Measurements from ENCODE around the gene PLEKHG4B.

PLEKHG4B gene

DNA sequence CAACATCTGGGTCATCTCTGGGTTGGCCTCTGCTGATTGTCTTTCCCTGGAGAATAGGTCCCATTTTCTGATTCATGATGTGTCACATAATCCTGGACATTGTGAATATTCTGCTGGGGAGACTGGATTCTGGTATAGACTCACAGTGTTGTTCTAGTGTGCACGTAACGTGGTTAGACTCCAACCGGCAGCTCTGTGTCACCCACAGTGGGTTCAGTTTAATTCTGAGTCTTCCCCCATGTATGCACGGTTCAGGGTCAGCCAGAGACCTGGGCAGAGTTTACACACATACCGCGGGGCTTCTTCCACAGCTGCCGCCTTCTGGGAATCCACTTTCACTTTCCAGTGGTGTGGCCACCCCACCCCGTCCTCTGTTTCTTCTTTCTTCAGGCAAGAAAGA lies 61.3 kb downstream of the PLEKHG4B start:
- H3K36me3 ChIP-seq (ENCODE audit: low read length), result no peaks in the 10 kb centered on the region
- H3K27ac ChIP-seq (ENCODE audit: low read depth, low read length), result no peak overlapping the region
- H3K4me2 ChIP-seq (ENCODE audit: low read depth, low read length, poor library complexity, severe bottlenecking), result no peak overlapping the region
- peaks cover 6% of the 10 kb centered on the region; the same call in 1 of the 2 replicates for H3K9me3 ChIP-seq (ENCODE audit: insufficient read depth, low read length)
- TF ChIP-seq, protein P1, sequence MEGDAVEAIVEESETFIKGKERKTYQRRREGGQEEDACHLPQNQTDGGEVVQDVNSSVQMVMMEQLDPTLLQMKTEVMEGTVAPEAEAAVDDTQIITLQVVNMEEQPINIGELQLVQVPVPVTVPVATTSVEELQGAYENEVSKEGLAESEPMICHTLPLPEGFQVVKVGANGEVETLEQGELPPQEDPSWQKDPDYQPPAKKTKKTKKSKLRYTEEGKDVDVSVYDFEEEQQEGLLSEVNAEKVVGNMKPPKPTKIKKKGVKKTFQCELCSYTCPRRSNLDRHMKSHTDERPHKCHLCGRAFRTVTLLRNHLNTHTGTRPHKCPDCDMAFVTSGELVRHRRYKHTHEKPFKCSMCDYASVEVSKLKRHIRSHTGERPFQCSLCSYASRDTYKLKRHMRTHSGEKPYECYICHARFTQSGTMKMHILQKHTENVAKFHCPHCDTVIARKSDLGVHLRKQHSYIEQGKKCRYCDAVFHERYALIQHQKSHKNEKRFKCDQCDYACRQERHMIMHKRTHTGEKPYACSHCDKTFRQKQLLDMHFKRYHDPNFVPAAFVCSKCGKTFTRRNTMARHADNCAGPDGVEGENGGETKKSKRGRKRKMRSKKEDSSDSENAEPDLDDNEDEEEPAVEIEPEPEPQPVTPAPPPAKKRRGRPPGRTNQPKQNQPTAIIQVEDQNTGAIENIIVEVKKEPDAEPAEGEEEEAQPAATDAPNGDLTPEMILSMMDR (IDR thresholded peaks at IDR 0.05; ENCODE audit: insufficient read depth, low read length, poor library complexity, severe bottlenecking), result no peak
- no peak for TF ChIP-seq EZH2phosphoT487 (conservative IDR thresholded peaks at IDR 0.05; ENCODE audit: low read length)
- no peaks in the 10 kb centered on the region for H4K20me1 ChIP-seq (ENCODE audit: low read depth, low read length)
- H3K9me2 ChIP-seq (replicated peaks; ENCODE audit: insufficient read depth, low read length), result no peaks in the 10 kb centered on the region
- no peaks in the 10 kb centered on the region for H3F3A ChIP-seq (ENCODE audit: insufficient read depth)
- H3K4me3 ChIP-seq (ENCODE audit: insufficient read depth, low read length, poor library complexity, severe bottlenecking), result no peak overlapping the region
- no peak overlapping the region for H3K9ac ChIP-seq (ENCODE audit: low read length)
- no peaks in the 10 kb centered on the region for H3K79me2 ChIP-seq (ENCODE audit: insufficient read depth, low read length)
- no peak overlapping the region for H2AFZ ChIP-seq (ENCODE audit: low read depth, low read length, severe bottlenecking)
- no peaks in the 10 kb centered on the region for H3K27me3 ChIP-seq (ENCODE audit: low read length)

DNA sequence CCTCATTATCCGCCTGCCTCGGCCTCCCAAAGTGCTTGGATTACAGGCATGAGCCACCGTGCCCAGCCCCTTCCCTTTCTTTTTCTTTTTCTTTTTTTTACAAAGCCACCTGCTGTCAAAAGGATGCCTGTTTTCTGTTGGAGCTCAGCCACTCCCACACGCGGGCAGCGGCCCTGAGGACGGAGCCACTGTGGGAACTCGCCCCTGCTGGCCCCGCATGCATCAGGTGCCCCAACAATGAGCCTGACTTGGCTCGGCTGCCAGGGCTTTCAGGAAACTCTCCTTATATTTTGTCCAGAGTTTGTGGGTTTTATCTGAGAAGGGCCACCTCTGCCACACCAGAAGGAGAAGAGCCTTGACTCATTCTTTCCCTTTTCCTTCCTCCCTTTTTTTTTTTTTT lies 62.3 kb downstream of the PLEKHG4B start:
- no peaks in the 10 kb centered on the region for H3K27me3 ChIP-seq (ENCODE audit: low read length)
- H3K9me2 ChIP-seq (replicated peaks; ENCODE audit: insufficient read depth, low read length), result no peaks in the 10 kb centered on the region
- H3K36me3 ChIP-seq (ENCODE audit: low read length), result no peaks in the 10 kb centered on the region
- H3K79me2 ChIP-seq (ENCODE audit: insufficient read depth, low read length), result no peaks in the 10 kb centered on the region
- H3K27ac ChIP-seq (ENCODE audit: low read depth, low read length), result no peak overlapping the region
- H3K9me3 ChIP-seq (ENCODE audit: insufficient read depth, low read length), result peaks cover 4% of the 10 kb centered on the region; the same call in 1 of the 2 replicates
- H3K4me3 ChIP-seq (ENCODE audit: insufficient read depth, low read length, poor library complexity, severe bottlenecking), result no peak overlapping the region
- H3K9ac ChIP-seq (ENCODE audit: low read length), result no peak overlapping the region
- TF ChIP-seq EZH2phosphoT487 (conservative IDR thresholded peaks at IDR 0.05; ENCODE audit: low read length), result no peak
- TF ChIP-seq, protein P1 (IDR thresholded peaks at IDR 0.05; ENCODE audit: insufficient read depth, low read length, poor library complexity, severe bottlenecking), result no peak
- no peak overlapping the region for H2AFZ ChIP-seq (ENCODE audit: low read depth, low read length, severe bottlenecking)
- H4K20me1 ChIP-seq (ENCODE audit: low read depth, low read length), result no peaks in the 10 kb centered on the region
- H3F3A ChIP-seq (ENCODE audit: insufficient read depth), result no peaks in the 10 kb centered on the region
- H3K4me2 ChIP-seq (ENCODE audit: low read depth, low read length, poor library complexity, severe bottlenecking), result no peak overlapping the region

DNA sequence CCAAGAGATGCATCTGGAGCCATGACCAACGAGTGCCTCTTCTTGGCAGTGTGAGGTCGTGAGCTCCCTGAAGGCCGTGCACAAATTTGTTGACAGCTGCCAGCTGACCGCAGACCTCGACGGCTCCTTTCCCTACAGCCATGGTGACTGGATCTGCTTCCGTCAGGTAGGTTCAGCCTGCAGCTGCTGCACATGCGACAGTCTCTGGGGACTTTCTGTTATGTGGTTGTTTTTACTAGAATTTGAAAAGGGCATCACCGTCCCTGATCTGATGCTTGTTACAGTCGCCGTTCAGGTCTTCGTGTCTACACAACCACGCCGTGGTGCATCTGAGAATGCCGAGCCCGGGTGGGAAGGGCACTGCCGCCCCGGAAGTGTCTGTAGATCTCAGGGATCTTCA lies 62.9 kb downstream of the PLEKHG4B start:
- no peaks in the 10 kb centered on the region for H4K20me1 ChIP-seq (ENCODE audit: low read depth, low read length)
- H3K4me3 ChIP-seq (ENCODE audit: insufficient read depth, low read length, poor library complexity, severe bottlenecking), result no peak overlapping the region
- H3K27ac ChIP-seq (ENCODE audit: low read depth, low read length), result no peak overlapping the region
- no peaks in the 10 kb centered on the region for H3K36me3 ChIP-seq (ENCODE audit: low read length)
- peaks cover 5% of the 10 kb centered on the region; the same call in 1 of the 2 replicates for H3K9me3 ChIP-seq (ENCODE audit: insufficient read depth, low read length)
- H3K9ac ChIP-seq (ENCODE audit: low read length), result no peak overlapping the region
- H3K79me2 ChIP-seq (ENCODE audit: insufficient read depth, low read length), result no peaks in the 10 kb centered on the region
- no peaks in the 10 kb centered on the region for H3F3A ChIP-seq (ENCODE audit: insufficient read depth)
- no peak overlapping the region for H2AFZ ChIP-seq (ENCODE audit: low read depth, low read length, severe bottlenecking)
- no peak overlapping the region for H3K4me2 ChIP-seq (ENCODE audit: low read depth, low read length, poor library complexity, severe bottlenecking)
- H3K9me2 ChIP-seq (replicated peaks; ENCODE audit: insufficient read depth, low read length), result no peaks in the 10 kb centered on the region
- no peaks in the 10 kb centered on the region for H3K27me3 ChIP-seq (ENCODE audit: low read length)
- TF ChIP-seq, protein P1 (IDR thresholded peaks at IDR 0.05; ENCODE audit: insufficient read depth, low read length, poor library complexity, severe bottlenecking), result no peak
- TF ChIP-seq EZH2phosphoT487 (conservative IDR thresholded peaks at IDR 0.05; ENCODE audit: low read length), result no peak
